Keratinocyte (primary cell): ENCODE results near the gene MESD. TPM values are rescaled to one million over a fixed set of nuclear protein-coding genes. Genes with fewer than 3 reads are reported as not detected.

ENCODE experiments used
- DNase-seq: peaks from one replicate; pipeline ENCODE4 v3.0.0-alpha.2; 2011; ENCODE audit warnings: low read depth, missing footprints, low spot score
- FAIRE-seq: peaks from 2 replicates; lab custom pipeline; 2011; peaks lifted over from hg19 to GRCh38; lab: Jason Lieb, UNC
- H2AFZ ChIP-seq: 2 replicates; pipeline ENCODE4 v1.6.0; 2012; ENCODE audit warnings: low read length, control low read depth, inconsistent platforms; ENCODE audit not compliant: control insufficient read depth
- H3K27ac ChIP-seq: 2 replicates; pipeline ENCODE4 v1.5.1; 2011; ENCODE audit warnings: low read length; ENCODE audit not compliant: control insufficient read depth, insufficient read depth
- H3K27me3 ChIP-seq: 3 replicates; pipeline ENCODE4 v1.6.0; 2011; ENCODE audit warnings: low read length; ENCODE audit not compliant: control insufficient read depth, insufficient read depth; ENCODE audit errors: extremely low read depth
- H3K36me3 ChIP-seq, 2 experiments: 2 replicates in 1 of 2; 3 replicates in 1 of 2; pipeline ENCODE4 v1.5.1; 2011; ENCODE audit warnings: low read length in 2 of 2, mild to moderate bottlenecking in 1 of 2; ENCODE audit not compliant: control insufficient read depth in 2 of 2, insufficient read depth in 2 of 2; ENCODE audit errors: extremely low read depth in 1 of 2
- H3K4me1 ChIP-seq: 3 replicates; pipeline ENCODE4 v1.5.1; 2011; ENCODE audit warnings: low read length; ENCODE audit not compliant: control insufficient read depth, insufficient read depth; ENCODE audit errors: extremely low read depth
- H3K4me2 ChIP-seq: 3 replicates; pipeline ENCODE4 v1.6.0; 2011; ENCODE audit warnings: low read depth, low read length; ENCODE audit not compliant: control insufficient read depth, insufficient read depth; ENCODE audit errors: extremely low read depth
- H3K4me3 ChIP-seq, 3 experiments: fragments of 200-600 bp in 1 of 3; sonication (generic) in 1 of 3; 2 replicates in 2 of 3; 3 replicates in 1 of 3; pipeline ENCODE4 v1.5.1; 2011 to 2016; ENCODE audit warnings: low read length in 3 of 3, mild to moderate bottlenecking in 3 of 3, control low read depth in 2 of 3, inconsistent platforms in 1 of 3, low read depth in 1 of 3, mixed read lengths in 1 of 3, mixed run types in 1 of 3, moderate library complexity in 1 of 3; ENCODE audit not compliant: control insufficient read depth in 2 of 3, insufficient read depth in 2 of 3; ENCODE audit errors: extremely low read depth in 1 of 3
- H3K79me2 ChIP-seq: 2 replicates; pipeline ENCODE4 v1.6.0; 2012; ENCODE audit warnings: low read length; ENCODE audit not compliant: control insufficient read depth, insufficient read depth
- H3K9ac ChIP-seq: 3 replicates; pipeline ENCODE4 v1.6.0; 2011; ENCODE audit warnings: low read length; ENCODE audit not compliant: control insufficient read depth, insufficient read depth; ENCODE audit errors: extremely low read depth
- H3K9me1 ChIP-seq: 3 replicates; pipeline ENCODE4 v1.6.0; 2011; ENCODE audit warnings: low read length; ENCODE audit not compliant: control insufficient read depth, insufficient read depth; ENCODE audit errors: extremely low read depth
- H3K9me3 ChIP-seq: 2 replicates; pipeline ENCODE4 v1.5.1; 2012; ENCODE audit warnings: low read depth, low read length; ENCODE audit not compliant: control insufficient read depth
- H4K20me1 ChIP-seq: 3 replicates; pipeline ENCODE4 v1.6.0; 2011; ENCODE audit warnings: low read length; ENCODE audit not compliant: control insufficient read depth, insufficient read depth; ENCODE audit errors: extremely low read depth
- CTCF ChIP-seq, 3 experiments: IDR thresholded peaks in 1 of 3; conservative IDR thresholded peaks in 1 of 3; optimal IDR thresholded peaks in 1 of 3; 2 replicates in 2 of 3; 3 replicates in 1 of 3; pipeline versions ENCODE3 to v1.5.1; 2011; ENCODE audit warnings: low read length in 3 of 3, mild to moderate bottlenecking in 3 of 3, moderate library complexity in 2 of 3, control low read depth in 1 of 3, inconsistent platforms in 1 of 3; ENCODE audit not compliant: insufficient read depth in 2 of 3; ENCODE audit errors: extremely low read depth in 1 of 3
- EZH2 ChIP-seq: IDR thresholded peaks from one replicate; pipeline ENCODE4 v1.6.1; 2012; ENCODE audit warnings: inconsistent platforms, mild to moderate bottlenecking, low read length, moderate library complexity
- dilution Hi-C: fragments of 300-500 bp; cut with MboI; formaldehyde crosslinking; loops from one replicate; pipeline ENCODE4 v1.7.0; 2020; ENCODE audit warnings: low sequenced_read_pairs; ENCODE audit not compliant: extremely low pct_ligation_motif_present
- polyA plus RNA-seq, 5 experiments: library from polyadenylated mRNA; depleted of rRNA in 3 of 5; stranded (reverse) in 3 of 5; stranded (forward) in 1 of 5; unstranded in 1 of 5; fragments of >200 nt; gene quantifications; 1 replicate in 1 of 5; 2 replicates in 3 of 5; 3 replicates in 1 of 5; pipeline versions ENCODE4 v1.2.1 to v1.2.3, GENCODE V29; 2011 to 2012; ENCODE audit warnings: missing spikeins in 2 of 5, low read depth in 1 of 5, low replicate concordance in 1 of 5

MESD gene
- polyA plus RNA-seq, 1 donor (not counting 4 experiments of a cell fraction or from before 2014, with no cell fraction given): 18.7 TPM

- DNase-seq: no peak
- dilution Hi-C loops: no loop called here
- Histone ChIP-seq H3K4me2 (no peak overlapping the region), H2AFZ (no peak overlapping the region), H3K36me3 (peaks cover 3 to 7% of the 10 kb centered on the region in 2 experiments), H3K9me3 (no peaks in the 10 kb centered on the region), H3K4me3 (no peak overlapping the region), H3K27me3 (no peaks in the 10 kb centered on the region), H3K79me2 (no peaks in the 10 kb centered on the region), H3K27ac (no peak overlapping the region), H3K4me1 (no peaks in the 10 kb centered on the region), H3K9me1 (no peaks in the 10 kb centered on the region), H3K9ac (no peak overlapping the region), H4K20me1 (no peaks in the 10 kb centered on the region)
- FAIRE-seq: no peak
- TF ChIP-seq CTCF (optimal IDR thresholded peaks at IDR 0.05 in 1 of 3, IDR thresholded peaks at IDR 0.05 in 1 of 3, conservative IDR thresholded peaks at IDR 0.05 in 1 of 3; ENCODE audit: extremely low read depth in 1 of 3, insufficient read depth in 2 of 3, low read length in 3 of 3): no peak
- no peak for TF ChIP-seq EZH2
Observed at GRCh38 chr15:80940331-80940730, 49.3 kb downstream of the MESD start.

- DNase-seq (no peak), FAIRE-seq (no peak)
- H3K9me3 ChIP-seq: no peaks in the 10 kb centered on the region
- no peak overlapping the region for H3K27ac ChIP-seq
- no peak overlapping the region for H2AFZ ChIP-seq
- no peak overlapping the region for H3K4me3 ChIP-seq
- no peaks in the 10 kb centered on the region for H3K9me1 ChIP-seq
- H3K4me1 ChIP-seq: peaks cover 4% of the 10 kb centered on the region
- H3K27me3 ChIP-seq: no peaks in the 10 kb centered on the region
- H3K4me2 ChIP-seq: no peak overlapping the region
- TF ChIP-seq EZH2 (no peak), CTCF (optimal IDR thresholded peaks at IDR 0.05 in 1 of 3, IDR thresholded peaks at IDR 0.05 in 1 of 3, conservative IDR thresholded peaks at IDR 0.05 in 1 of 3; ENCODE audit: extremely low read depth in 1 of 3, insufficient read depth in 2 of 3, low read length in 3 of 3) (no peak)
- peaks cover 3 to 5% of the 10 kb centered on the region in 2 experiments for H3K36me3 ChIP-seq
- H3K79me2 ChIP-seq: no peaks in the 10 kb centered on the region
- no peaks in the 10 kb centered on the region for H4K20me1 ChIP-seq
- H3K9ac ChIP-seq: no peak overlapping the region
- dilution Hi-C loops: no loop called here
Observed at GRCh38 chr15:80939216-80939615, 50.4 kb downstream of the MESD start.
